Fibroblast of skin of left biceps (primary cell): ENCODE data around the gene ESR2.
"Not testable (repeated sequence)": the region's sequence is repeated elsewhere in the genome, so short reads cannot be mapped to it uniquely, and the experiment has no call there.

ENCODE experiments used
- DNase-seq, 2 experiments: peaks; one replicate each; pipeline ENCODE4 v3.0.0-alpha.2; 2013; ENCODE audit warnings: low read depth in 2 of 2

The ESR2 gene

GRCh38 chr14:64221391-64222003 lies 72.7 kb downstream of the ESR2 start:
- no peak for DNase-seq

- no peak for DNase-seq
Measured at GRCh38 chr14:64220466-64220865, 73.7 kb downstream of the ESR2 start.

- DNase-seq, result no peak
Measured at GRCh38 chr14:64220056-64220455, 74.1 kb downstream of the ESR2 start.

DNA sequence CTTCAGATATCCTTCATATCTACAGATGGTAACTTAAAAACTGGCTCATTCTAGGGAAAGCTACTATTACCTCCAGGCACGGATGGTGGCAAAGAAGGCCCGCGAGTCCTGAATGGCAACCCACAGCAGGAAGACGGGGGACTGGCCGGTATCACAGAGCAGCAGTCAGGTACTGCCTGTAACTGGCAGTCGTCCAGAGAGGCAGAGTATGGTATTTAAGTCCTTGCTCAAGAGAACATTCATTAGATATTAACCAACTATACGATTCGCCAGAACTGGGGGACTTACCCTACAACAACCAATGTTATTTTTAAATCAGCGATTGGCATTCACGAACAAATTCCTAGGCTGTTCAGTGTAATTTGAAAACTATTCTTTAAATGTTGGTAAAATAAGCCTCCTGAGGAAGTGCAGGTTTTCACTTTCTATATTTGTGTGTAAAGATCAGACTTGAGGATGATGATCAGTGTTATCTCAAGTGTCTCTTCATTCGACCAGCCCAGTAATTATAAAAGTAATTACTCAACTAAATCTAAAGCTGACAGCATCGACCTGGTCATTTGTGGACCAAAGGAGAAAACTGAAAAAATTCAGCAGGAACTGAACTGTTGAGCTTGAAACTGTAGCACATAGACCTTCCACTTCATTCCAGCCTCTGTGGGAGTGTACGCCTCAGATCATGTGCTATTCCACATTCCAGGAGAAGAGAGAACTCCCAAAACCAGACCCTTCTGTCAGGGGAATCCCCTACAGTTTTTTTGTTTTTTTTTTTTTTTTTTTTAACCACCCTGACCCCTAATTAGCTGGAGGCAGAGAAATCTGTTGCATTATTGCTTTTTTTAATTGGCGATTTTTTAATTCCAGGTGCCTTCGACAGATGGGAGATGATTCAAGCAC lies 75.6 kb downstream of the ESR2 start:
- no peak for DNase-seq

DNA sequence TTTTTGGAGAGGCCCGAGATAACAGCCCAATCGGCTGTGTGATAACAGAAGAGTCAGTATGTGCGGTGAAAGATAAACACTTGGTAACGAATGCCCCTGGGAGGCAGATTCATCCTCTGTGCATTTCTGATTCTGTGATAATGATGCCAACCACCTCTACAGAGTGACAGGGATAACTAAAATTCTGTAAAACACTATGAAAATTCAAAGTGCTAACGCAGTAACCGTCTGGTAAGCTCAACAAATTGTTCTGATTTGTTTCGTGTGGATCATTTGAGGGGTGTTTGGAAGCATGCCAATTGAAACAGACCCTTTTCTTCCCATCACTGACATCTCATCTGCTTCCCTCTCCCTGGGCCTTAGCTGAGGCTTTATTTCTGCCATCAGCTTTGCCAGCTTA lies 76.3 kb downstream of the ESR2 start:
- DNase-seq, result no peak

DNA sequence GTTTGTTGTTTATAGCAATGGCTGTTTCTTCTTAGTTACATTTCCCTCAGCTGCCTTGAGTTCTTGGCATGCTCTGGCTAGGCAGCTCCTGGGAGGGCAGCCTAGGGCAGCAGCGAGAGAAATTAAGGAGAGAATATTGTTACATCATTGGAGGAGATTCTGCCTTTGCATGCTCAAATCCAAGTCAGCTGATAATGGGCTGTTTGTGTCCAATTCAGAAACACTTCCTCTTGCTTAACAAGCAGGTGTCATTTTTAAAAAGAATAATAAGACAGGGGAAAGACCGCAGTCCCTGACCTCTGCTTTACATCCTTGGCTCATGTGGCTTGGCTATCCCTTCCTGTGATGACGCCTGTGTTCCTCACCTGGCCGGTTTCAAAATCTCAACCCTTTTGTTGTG lies 76.9 kb downstream of the ESR2 start:
- no peak for DNase-seq

- DNase-seq, result no peak
Measured at GRCh38 chr14:64215978-64216377, 78.2 kb downstream of the ESR2 start.

GRCh38 chr14:64215274-64215673 lies 78.9 kb downstream of the ESR2 start:
- no peak for DNase-seq

- DNase-seq, result no peak
Measured at GRCh38 chr14:64213853-64214570, 80.2 kb downstream of the ESR2 start.

DNA sequence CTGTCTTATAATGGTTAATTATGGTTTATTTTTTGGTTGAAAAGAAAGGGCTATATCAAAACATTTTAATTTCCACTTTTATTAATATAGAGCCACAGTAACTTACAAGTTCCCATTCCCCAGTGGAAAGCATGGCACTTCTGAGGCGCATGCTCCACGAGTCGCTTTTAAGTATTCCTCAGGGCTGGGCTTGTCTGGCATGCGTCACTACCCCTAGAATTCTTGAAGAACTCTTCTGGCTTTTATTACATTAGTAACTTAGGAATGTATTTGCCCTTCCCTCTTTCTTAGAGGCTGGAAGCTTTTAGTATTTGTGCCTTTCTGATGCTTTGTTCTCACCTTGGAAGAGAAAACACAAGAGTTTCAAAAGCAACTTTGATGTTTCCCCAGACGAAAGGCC lies 81.1 kb downstream of the ESR2 start:
- DNase-seq, result no peak

DNA sequence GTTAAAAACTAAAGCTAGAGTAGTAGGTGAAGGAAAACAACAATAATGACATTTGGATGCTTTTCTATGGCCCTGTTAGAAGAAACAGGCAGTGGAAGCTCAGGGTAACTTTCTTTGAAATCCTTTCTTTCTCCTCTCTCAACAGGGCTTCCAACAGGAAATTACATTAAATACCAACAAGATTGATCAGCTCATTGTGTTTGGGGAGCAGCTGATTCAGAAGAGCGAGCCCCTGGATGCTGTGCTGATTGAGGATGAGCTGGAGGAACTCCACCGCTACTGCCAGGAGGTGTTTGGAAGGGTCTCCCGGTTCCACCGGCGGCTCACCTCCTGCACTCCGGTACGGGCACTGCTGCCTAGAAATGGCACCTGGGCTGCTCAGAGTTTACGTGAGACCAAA lies 81.5 kb downstream of the ESR2 start:
- no peak for DNase-seq

- DNase-seq, result not testable (repeated sequence)
Measured at GRCh38 chr14:64210912-64211311, 83.3 kb downstream of the ESR2 start.

DNA sequence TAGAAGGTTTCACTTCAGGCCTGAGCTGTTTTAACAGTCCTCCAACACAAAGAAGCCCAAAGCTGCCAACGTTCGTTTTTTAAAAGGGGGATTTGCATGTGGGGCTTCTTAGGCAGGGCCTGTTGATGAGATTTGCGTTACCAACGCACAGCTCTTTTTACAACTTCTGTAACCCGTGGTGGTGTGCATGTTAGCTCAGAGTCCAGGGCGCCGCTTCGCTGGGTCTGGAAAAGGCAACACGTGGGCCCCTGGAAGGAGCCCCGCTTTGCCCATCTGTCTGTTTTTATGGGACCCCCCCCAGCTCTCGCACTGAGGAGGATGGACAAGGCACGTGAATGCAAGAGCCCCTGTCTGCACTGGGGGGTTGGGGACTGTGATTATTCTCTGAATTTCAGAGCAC lies 84.0 kb downstream of the ESR2 start:
- no peak for DNase-seq

DNA sequence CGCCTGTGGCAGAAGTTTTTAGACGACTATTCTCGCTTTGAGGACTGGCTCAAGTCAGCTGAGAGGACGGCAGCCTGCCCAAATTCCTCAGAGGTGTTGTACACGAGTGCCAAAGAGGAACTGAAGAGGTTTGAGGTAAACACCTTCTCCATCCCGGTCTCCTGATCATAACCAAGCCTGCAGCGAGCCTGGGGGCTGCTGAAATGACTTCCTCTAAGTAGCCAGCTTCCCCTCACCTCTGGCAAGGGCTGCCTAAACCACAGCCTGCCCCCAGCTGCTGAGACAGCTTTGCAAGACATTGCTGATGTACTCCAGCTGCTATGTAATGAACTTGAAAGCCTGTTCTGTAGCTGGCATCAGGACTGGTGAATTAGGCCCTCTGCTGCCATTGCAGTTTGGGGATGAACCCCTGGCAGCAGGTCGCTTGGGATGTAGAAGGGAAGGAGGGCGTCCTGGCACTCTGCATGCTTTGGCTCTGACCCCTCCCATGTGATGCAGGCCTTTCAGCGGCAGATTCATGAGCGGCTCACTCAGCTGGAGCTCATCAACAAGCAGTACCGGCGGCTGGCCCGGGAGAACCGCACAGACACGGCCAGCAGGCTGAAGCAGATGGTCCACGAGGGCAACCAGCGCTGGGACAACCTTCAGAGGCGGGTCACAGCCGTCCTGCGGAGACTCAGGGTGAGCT lies 84.6 kb downstream of the ESR2 start:
- DNase-seq, result no peak

DNA sequence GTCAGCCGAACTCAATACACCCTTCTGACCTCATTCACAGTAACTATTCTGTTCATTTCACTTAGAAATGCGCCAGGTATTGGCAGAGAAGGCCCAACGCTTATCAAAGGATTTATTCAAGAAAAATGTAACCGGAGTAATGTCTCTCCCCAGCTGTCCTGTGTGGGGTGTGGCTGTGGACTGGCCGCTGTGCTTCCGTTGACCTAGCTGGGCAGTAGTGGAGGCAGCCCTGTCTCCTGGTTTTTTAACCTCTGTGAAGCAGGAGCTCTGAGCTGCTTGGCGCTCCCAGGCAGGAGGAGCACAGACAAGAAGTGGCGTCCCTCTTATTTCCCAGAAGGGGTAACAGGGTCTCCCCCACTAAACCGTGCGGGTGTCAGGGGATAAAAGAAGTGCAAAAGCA lies 85.2 kb downstream of the ESR2 start:
- no peak for DNase-seq

GRCh38 chr14:64208261-64208660 lies 85.9 kb downstream of the ESR2 start:
- DNase-seq, result no peak

- no peak for DNase-seq
Measured at GRCh38 chr14:64203366-64204006, 90.7 kb downstream of the ESR2 start.

GRCh38 chr14:64202716-64203115 lies 91.5 kb downstream of the ESR2 start:
- DNase-seq, result no peak

DNA sequence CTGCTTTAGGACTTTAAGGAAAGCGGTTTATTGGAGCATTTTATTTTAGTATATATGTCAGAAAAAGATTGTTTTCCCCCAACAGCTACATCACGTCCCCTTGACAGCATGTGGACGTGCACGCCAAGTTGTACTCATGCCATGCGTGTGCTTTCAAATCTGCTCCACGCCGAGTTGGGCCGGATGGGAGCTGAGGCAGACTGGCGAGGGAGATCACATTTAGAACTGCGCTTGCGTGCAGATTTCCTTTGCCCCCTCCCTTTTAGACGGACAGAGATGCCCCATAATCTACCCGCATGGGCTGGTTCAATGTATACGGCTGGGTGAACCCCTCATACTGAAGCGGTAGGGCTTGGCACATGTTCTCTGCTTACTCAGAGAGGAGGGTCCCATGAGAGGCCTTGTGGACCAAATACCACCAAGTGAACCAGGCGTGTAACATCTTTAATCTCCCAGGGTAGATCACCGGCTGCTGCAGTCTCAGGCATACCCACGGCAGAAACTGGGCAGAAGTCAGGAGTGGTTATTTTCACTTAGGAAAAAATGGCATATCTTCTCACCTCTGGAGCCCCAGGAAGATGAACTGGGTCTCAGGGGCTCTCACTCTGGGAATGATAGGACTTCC lies 92.1 kb downstream of the ESR2 start:
- DNase-seq, result no peak

DNA sequence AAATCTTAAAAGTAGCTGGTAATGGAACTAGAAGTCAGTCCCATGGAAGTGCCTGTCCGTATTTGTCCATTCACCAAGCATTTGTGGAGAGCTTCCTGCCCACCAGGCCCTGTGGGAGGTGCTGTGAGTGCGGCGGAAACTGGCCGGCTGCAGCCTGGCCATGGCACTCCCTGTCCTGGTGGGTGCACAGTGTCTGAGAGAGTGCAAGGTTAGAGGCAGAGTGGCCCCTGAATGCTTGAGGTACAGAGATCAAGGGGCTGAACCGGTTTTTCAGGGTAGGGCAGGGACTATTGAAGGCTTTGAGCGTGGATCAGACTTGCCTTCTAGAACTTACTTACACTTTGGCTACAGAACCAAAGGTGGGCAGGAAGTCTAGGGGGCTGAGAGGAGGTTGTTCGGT lies 92.9 kb downstream of the ESR2 start:
- no peak for DNase-seq

DNA sequence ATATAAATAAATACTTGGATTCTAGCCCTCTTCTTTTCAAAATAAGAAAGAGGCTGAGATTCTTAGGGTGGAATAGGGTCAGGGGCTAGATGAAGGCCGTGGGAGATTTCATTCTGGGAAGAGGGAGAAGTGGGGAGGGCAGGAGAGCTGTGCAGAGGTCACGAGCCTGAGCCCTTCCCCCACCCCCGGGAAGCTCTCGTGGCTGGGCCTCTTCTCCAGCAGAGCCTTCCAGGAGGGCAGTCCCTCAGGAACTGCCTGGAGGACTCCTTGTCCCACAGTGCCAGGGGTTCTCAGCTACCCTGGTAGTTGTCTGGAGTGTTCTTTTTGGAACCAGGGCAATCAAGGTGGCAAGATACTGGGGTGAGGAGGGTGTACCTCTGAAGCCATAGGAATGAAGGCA lies 94.0 kb downstream of the ESR2 start:
- DNase-seq, result no peak
